Thoracic aorta (tissue), 2 donors: Measurements from ENCODE around the gene ZDHHC15. TPM values are rescaled to one million over a fixed set of nuclear protein-coding genes. Genes with fewer than 3 reads are reported as not detected.

ENCODE experiments used
- ATAC-seq: fragments of 150-250 bp; one replicate; pipeline ENCODE4 v1.8.0; 2017; ENCODE audit warnings: low read depth; ENCODE audit not compliant: insufficient number of reproducible peaks, low FRiP score
- DNase-seq: peaks from one replicate; pipeline ENCODE4 v3.0.0-alpha.2; 2020; ENCODE audit warnings: low spot score
- H3K27ac ChIP-seq, 2 donors: fragments of 200-600 bp; sonication (generic); 1 replicate in 1 of 2; 2 replicates in 1 of 2; pipeline ENCODE4 v1.5.1; 2016; ENCODE audit warnings: mild to moderate bottlenecking in 2 of 2, moderate library complexity in 2 of 2
- H3K27me3 ChIP-seq: fragments of 200-600 bp; sonication (generic); replicated peaks from 2 replicates; pipeline ENCODE4 v1.6.0; 2016; ENCODE audit warnings: mild to moderate bottlenecking; ENCODE audit not compliant: insufficient read depth
- H3K36me3 ChIP-seq: fragments of 200-600 bp; sonication (generic); one replicate; pipeline ENCODE4 v1.5.1; 2016
- H3K4me1 ChIP-seq, 2 donors: fragments of 200-600 bp; sonication (generic); 1 replicate in 1 of 2; 2 replicates in 1 of 2; pipeline versions ENCODE4 v1.5.1 to v1.6.0; 2016; ENCODE audit warnings: low read depth in 2 of 2, mild to moderate bottlenecking in 1 of 2; ENCODE audit not compliant: control insufficient read depth in 1 of 2
- H3K4me3 ChIP-seq: fragments of 200-600 bp; sonication (generic); 2 replicates; pipeline ENCODE4 v1.5.1; 2016; ENCODE audit warnings: mild to moderate bottlenecking
- H3K9me3 ChIP-seq: fragments of 200-600 bp; sonication (generic); 2 replicates; pipeline ENCODE4 v1.5.1; 2016
- CTCF ChIP-seq: fragments of 200-600 bp; sonication (generic); IDR thresholded peaks from one replicate; pipeline ENCODE4 v1.5.1; 2019; ENCODE audit warnings: antibody characterized with exemption
- total RNA-seq, 2 donors: library from RNA; depleted of rRNA; stranded (reverse); fragments of >200 nt; gene quantifications; one replicate each; pipeline versions ENCODE4 v1.1.0 to v1.2.3, GENCODE V29; 2016

Gene ZDHHC15
- total RNA-seq, 2 donors from 2014 or later, result 4.3 to 7.9 TPM

GRCh38 chrX:75327607-75328006 lies 195.2 kb downstream of the ZDHHC15 start:
- ATAC-seq, result no peak
- Histone ChIP-seq H3K9me3 (no peaks in the 10 kb centered on the region), H3K4me1 (no peaks in the 10 kb centered on the region), H3K4me3 (no peak overlapping the region), H3K27me3 (no peaks in the 10 kb centered on the region), H3K36me3 (peaks cover 8% of the 10 kb centered on the region), H3K27ac (no peak overlapping the region)
- TF ChIP-seq CTCF, result no peak
- no peak for DNase-seq

Other genes starting within 250 kb of the ZDHHC15 start
- 10 to 100 TPM; 12.3 to 26.0 TPM for gene UPRT, start 249.0 kb downstream of the ZDHHC15 start, total RNA-seq